WTC11 (cell line): ENCODE measurements around the gene TERT. TPM values are rescaled to one million over a fixed set of nuclear protein-coding genes. Genes with fewer than 3 reads are reported as not detected.

Source experiments
- ATAC-seq: fragments of 200-7000 bp; cut with Tn5 transposase; 2 replicates; pipeline ENCODE4 v1.10.0; 2021; ENCODE audit warnings: mild to moderate bottlenecking, moderate library complexity
- CTCF ChIA-PET: fragments of 300-600 bp; sonication (Branson Sonifier 250); formaldehyde crosslinking; loops from one replicate; lab custom pipeline; 2021; ENCODE audit warnings: antibody characterized with exemption; lab: Charles Lee
- POLR2A ChIA-PET: fragments of 350-600 bp; sonication (Branson Sonifier 250); formaldehyde crosslinking; loops from one replicate; lab custom pipeline; 2021; ENCODE audit warnings: antibody characterized with exemption; lab: Charles Lee
- DNase-seq: peaks from one replicate; pipeline ENCODE4 v3.0.0; 2021; ENCODE audit warnings: low spot score
- H3K27ac Mint-ChIP-seq: 2 replicates; pipeline ENCODE4 v1.8.0; 2021; ENCODE audit warnings: mixed read lengths
- H3K27me3 Mint-ChIP-seq: 2 replicates; pipeline ENCODE4 v1.8.0; 2021; ENCODE audit warnings: low read depth, mild to moderate bottlenecking, moderate library complexity, mixed read lengths
- H3K36me3 Mint-ChIP-seq: 2 replicates; pipeline ENCODE4 v1.8.0; 2021; ENCODE audit warnings: mixed read lengths
- H3K4me1 Mint-ChIP-seq: 2 replicates; pipeline ENCODE4 v1.8.0; 2022; ENCODE audit warnings: mixed read lengths
- H3K4me3 Mint-ChIP-seq: 2 replicates; pipeline ENCODE4 v1.8.0; 2021; ENCODE audit warnings: mild to moderate bottlenecking, moderate library complexity, mixed read lengths
- H3K9me3 Mint-ChIP-seq: 2 replicates; pipeline ENCODE4 v1.8.0; 2021; ENCODE audit warnings: mixed read lengths
- CBFB ChIP-seq: sonication (generic); formaldehyde crosslinking; IDR thresholded peaks from 2 replicates; pipeline ENCODE4 v1.8.1; 2022; ENCODE audit warnings: mild to moderate bottlenecking, low read depth, missing genetic modification reagents
- E2F4 ChIP-seq: sonication (generic); formaldehyde crosslinking; IDR thresholded peaks from 2 replicates; pipeline ENCODE4 v1.8.1; 2022; ENCODE audit warnings: low read depth, mild to moderate bottlenecking, moderate library complexity, missing genetic modification reagents, borderline replicate concordance
- ELF4 ChIP-seq: sonication (generic); formaldehyde crosslinking; IDR thresholded peaks from 2 replicates; pipeline ENCODE4 v1.8.1; 2022; ENCODE audit warnings: low read depth, mild to moderate bottlenecking, moderate library complexity, missing genetic modification reagents
- ETV6 ChIP-seq: sonication (generic); formaldehyde crosslinking; IDR thresholded peaks from 2 replicates; pipeline ENCODE4 v1.8.1; 2022; ENCODE audit warnings: mild to moderate bottlenecking, missing genetic modification reagents
- FOXK1 ChIP-seq: sonication (generic); formaldehyde crosslinking; IDR thresholded peaks from 2 replicates; pipeline ENCODE4 v1.8.0; 2022; ENCODE audit warnings: mild to moderate bottlenecking, moderate library complexity, missing genetic modification reagents
- FOXP1 ChIP-seq: sonication (generic); formaldehyde crosslinking; IDR thresholded peaks from 2 replicates; pipeline ENCODE4 v1.8.0; 2022; ENCODE audit warnings: missing genetic modification reagents, mild to moderate bottlenecking, moderate library complexity, borderline replicate concordance
- FOXP4 ChIP-seq: sonication (generic); formaldehyde crosslinking; IDR thresholded peaks from 2 replicates; pipeline ENCODE4 v1.8.0; 2022; ENCODE audit warnings: mild to moderate bottlenecking, missing genetic modification reagents
- HMGA2 ChIP-seq: fragments of 250-450 bp; sonication (Bioruptor Pico); IDR thresholded peaks from 2 replicates; pipeline ENCODE4 v1.4.0; 2021; ENCODE audit warnings: mild to moderate bottlenecking, moderate library complexity
- KAT7 ChIP-seq: sonication (generic); formaldehyde crosslinking; IDR thresholded peaks from 2 replicates; pipeline ENCODE4 v1.8.1; 2023; ENCODE audit warnings: missing genetic modification reagents, mild to moderate bottlenecking, borderline replicate concordance
- MAX ChIP-seq: sonication (generic); formaldehyde crosslinking; IDR thresholded peaks from 2 replicates; pipeline ENCODE4 v1.8.0; 2022; ENCODE audit warnings: mild to moderate bottlenecking, missing genetic modification reagents
- MXD4 ChIP-seq: fragments of 250-450 bp; sonication (Bioruptor Pico); IDR thresholded peaks from 2 replicates; pipeline ENCODE4 v1.8.0; 2021; ENCODE audit warnings: mild to moderate bottlenecking, moderate library complexity, borderline replicate concordance
- MYBL2 ChIP-seq: sonication (generic); formaldehyde crosslinking; IDR thresholded peaks from 2 replicates; pipeline ENCODE4 v1.8.1; 2023; ENCODE audit warnings: mild to moderate bottlenecking, moderate library complexity, missing genetic modification reagents
- NFYB ChIP-seq: sonication (generic); formaldehyde crosslinking; conservative IDR thresholded peaks from 2 replicates; pipeline ENCODE4 v1.8.0; 2022; ENCODE audit warnings: low read depth, missing genetic modification reagents
- NR2C2 ChIP-seq: sonication (generic); formaldehyde crosslinking; IDR thresholded peaks from 2 replicates; pipeline ENCODE4 v1.8.0; 2022; ENCODE audit warnings: mild to moderate bottlenecking, missing genetic modification reagents
- NR3C1 ChIP-seq: sonication (generic); formaldehyde crosslinking; conservative IDR thresholded peaks from 2 replicates; pipeline ENCODE4 v1.8.1; 2023; ENCODE audit warnings: low read depth, mild to moderate bottlenecking, missing genetic modification reagents
- PRRX2 ChIP-seq: fragments of 250-450 bp; sonication (Bioruptor Pico); IDR thresholded peaks from 2 replicates; pipeline ENCODE4 v1.8.0; 2021; ENCODE audit warnings: mild to moderate bottlenecking
- SMAD3 ChIP-seq: sonication (generic); formaldehyde crosslinking; IDR thresholded peaks from 2 replicates; pipeline ENCODE4 v1.8.0; 2022; ENCODE audit warnings: missing genetic modification reagents, mild to moderate bottlenecking, borderline replicate concordance
- STAT6 ChIP-seq: sonication (generic); formaldehyde crosslinking; conservative IDR thresholded peaks from 2 replicates; pipeline ENCODE4 v1.8.1; 2023; ENCODE audit warnings: mild to moderate bottlenecking, low read depth, missing genetic modification reagents, moderate library complexity
- TCF7 ChIP-seq: sonication (generic); formaldehyde crosslinking; IDR thresholded peaks from 2 replicates; pipeline ENCODE4 v1.8.0; 2022; ENCODE audit warnings: mild to moderate bottlenecking, low read depth, missing genetic modification reagents, moderate library complexity
- TEAD1 ChIP-seq: sonication (generic); formaldehyde crosslinking; IDR thresholded peaks from 2 replicates; pipeline ENCODE4 v1.8.0; 2022; ENCODE audit warnings: mild to moderate bottlenecking, missing genetic modification reagents
- USF1 ChIP-seq: sonication (generic); formaldehyde crosslinking; IDR thresholded peaks from 2 replicates; pipeline ENCODE4 v1.8.0; 2022; ENCODE audit warnings: mild to moderate bottlenecking, missing genetic modification reagents
- USF2 ChIP-seq: sonication (generic); formaldehyde crosslinking; IDR thresholded peaks from 2 replicates; pipeline ENCODE4 v1.8.1; 2023; ENCODE audit warnings: mild to moderate bottlenecking, missing genetic modification reagents, moderate library complexity
- ZNF121 ChIP-seq: sonication (generic); formaldehyde crosslinking; IDR thresholded peaks from 2 replicates; pipeline ENCODE4 v1.8.0; 2023; ENCODE audit warnings: missing genetic modification reagents
- ZNF138 ChIP-seq: sonication (generic); formaldehyde crosslinking; conservative IDR thresholded peaks from 2 replicates; pipeline ENCODE4 v1.8.1; 2022; ENCODE audit warnings: mild to moderate bottlenecking, moderate library complexity, missing genetic modification reagents
- ZNF281 ChIP-seq: sonication (generic); formaldehyde crosslinking; IDR thresholded peaks from 2 replicates; pipeline ENCODE4 v1.8.0; 2023; ENCODE audit warnings: mild to moderate bottlenecking, missing genetic modification reagents
- total RNA-seq: library from RNA; stranded (reverse); gene quantifications from 3 replicates; pipeline ENCODE4 v1.2.3, GENCODE V29; 2021

TERT gene
- total RNA-seq, 1 experiment from 2014 or later: 42.9 TPM

- H3K4me1 Mint-ChIP-seq: no peaks in the 10 kb centered on the region
- TF ChIP-seq SMAD3 (CRISPR knock-in tag) (no peak), FOXP1 (CRISPR knock-in tag) (no peak), MYBL2 (CRISPR knock-in tag) (no peak), ZNF281 (CRISPR knock-in tag) (no peak), STAT6 (CRISPR knock-in tag) (no peak), E2F4 (no peak), ELF4 (CRISPR knock-in tag) (no peak), ETV6 (CRISPR knock-in tag) (no peak), USF1 (CRISPR knock-in tag) (no peak), NFYB (CRISPR knock-in tag) (no peak), PRRX2 (no peak), USF2 (no peak), NR3C1 (CRISPR knock-in tag) (no peak), MAX (no peak), NR2C2 (CRISPR knock-in tag) (no peak), HMGA2 (CRISPR knock-in tag) (no peak), FOXK1 (CRISPR knock-in tag) (no peak), ZNF121 (CRISPR knock-in tag) (no peak)
- ChIA-PET POLR2A (no interaction called here), CTCF (no interaction called here)
- no peak overlapping the region for H3K4me3 Mint-ChIP-seq
- ATAC-seq: no peak
- H3K36me3 Mint-ChIP-seq: peaks cover 83% of the 10 kb centered on the region
- H3K27ac Mint-ChIP-seq: no peak overlapping the region
- peaks cover 14% of the 10 kb centered on the region for H3K9me3 Mint-ChIP-seq
- peaks cover 7% of the 10 kb centered on the region for H3K27me3 Mint-ChIP-seq
- DNase-seq: no peak
Measured at GRCh38 chr5:1265026-1265425, 29.8 kb downstream of the TERT start.

GRCh38 chr5:1264211-1264610, 30.7 kb downstream of the TERT start:
- TF ChIP-seq CBFB (CRISPR knock-in tag) (no peak), TEAD1 (no peak), NFYB (CRISPR knock-in tag) (no peak), MXD4 (CRISPR knock-in tag) (no peak), NR3C1 (CRISPR knock-in tag) (no peak), KAT7 (no peak), FOXP4 (no peak), TCF7 (CRISPR knock-in tag) (no peak), ZNF138 (CRISPR knock-in tag) (no peak)
- TF ChIP-seq, all 79 proteins: peak for 0
- Mint-ChIP-seq H3K36me3 (peaks cover 82% of the 10 kb centered on the region), H3K9me3 (peaks cover 14% of the 10 kb centered on the region), H3K27me3 (peaks cover 7% of the 10 kb centered on the region), H3K27ac (no peak overlapping the region), H3K4me1 (no peaks in the 10 kb centered on the region), H3K4me3 (no peak overlapping the region)
- ChIA-PET POLR2A (no interaction called here), CTCF (no interaction called here)
- DNase-seq: no peak
- ATAC-seq: no peak
